Chondrocyte (in vitro differentiated cells): ENCODE measurements around the gene PRDM2. TPM values are rescaled to one million over a fixed set of nuclear protein-coding genes. Genes with fewer than 3 reads are reported as not detected.

ENCODE experiments used
- DNase-seq: peaks from one replicate; pipeline ENCODE4 v3.0.0; 2021; ENCODE audit warnings: mixed read lengths, low spot score
- H3K27ac Mint-ChIP-seq: one replicate; pipeline ENCODE4 v1.8.0; 2021; ENCODE audit warnings: mild to moderate bottlenecking, moderate library complexity, mixed read lengths; ENCODE audit not compliant: unreplicated experiment
- H3K27me3 Mint-ChIP-seq: 2 replicates; pipeline ENCODE4 v1.8.0; 2021; ENCODE audit warnings: low read depth, mixed read lengths
- H3K36me3 Mint-ChIP-seq: 2 replicates; pipeline ENCODE4 v1.8.0; 2021; ENCODE audit warnings: low read depth, mixed read lengths
- H3K4me1 Mint-ChIP-seq: 2 replicates; pipeline ENCODE4 v1.8.0; 2021; ENCODE audit warnings: low read depth, mild to moderate bottlenecking, mixed read lengths
- H3K4me3 Mint-ChIP-seq: one replicate; pipeline ENCODE4 v1.8.0; 2021; ENCODE audit warnings: mild to moderate bottlenecking, moderate library complexity, mixed read lengths; ENCODE audit not compliant: unreplicated experiment
- H3K9me3 Mint-ChIP-seq: 2 replicates; pipeline ENCODE4 v1.8.0; 2021; ENCODE audit warnings: low read depth, mixed read lengths
- CTCF ChIP-seq: fragments of 200-600 bp; sonication (generic); IDR thresholded peaks from 2 replicates; pipeline ENCODE4 v1.5.0; 2021; ENCODE audit warnings: antibody characterized with exemption, mild to moderate bottlenecking, moderate library complexity
- total RNA-seq: library from RNA; stranded (reverse); gene quantifications from 3 replicates; pipeline ENCODE4 v1.2.1, GENCODE V29; 2021

The PRDM2 gene
- total RNA-seq, 1 donor from 2014 or later: 36.8 TPM

- Mint-ChIP-seq H3K27me3 (peaks cover 13% of the 10 kb centered on the region), H3K27ac (no peak overlapping the region), H3K9me3 (no peaks in the 10 kb centered on the region), H3K36me3 (no peaks in the 10 kb centered on the region), H3K4me1 (no peaks in the 10 kb centered on the region), H3K4me3 (no peak overlapping the region)
- no peak for TF ChIP-seq CTCF
- DNase-seq: no peak
Observed at GRCh38 chr1:13830616-13831280, 130.8 kb downstream of the PRDM2 start.

DNA sequence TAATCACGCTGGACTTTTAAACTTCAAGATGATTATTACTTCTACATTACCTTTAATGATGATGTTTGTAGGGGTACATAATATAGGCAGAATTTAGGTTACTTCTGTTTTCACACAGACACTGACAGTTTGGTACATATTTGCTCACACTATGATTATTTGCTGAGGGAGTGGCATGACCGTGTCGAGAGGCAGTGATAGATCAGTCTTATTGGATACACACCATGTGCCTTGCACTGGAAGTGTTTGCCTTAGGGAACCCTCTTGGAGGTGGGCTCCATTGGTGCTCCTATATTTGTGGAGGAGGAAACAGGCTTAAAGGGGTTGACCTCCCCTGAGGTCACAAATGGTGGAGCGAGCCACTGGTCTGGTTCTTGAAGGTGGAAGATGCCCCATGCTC is 132.1 kb downstream of the PRDM2 start:
- Mint-ChIP-seq H3K4me1 (no peaks in the 10 kb centered on the region), H3K9me3 (no peaks in the 10 kb centered on the region), H3K27ac (no peak overlapping the region), H3K36me3 (no peaks in the 10 kb centered on the region), H3K4me3 (no peak overlapping the region), H3K27me3 (peaks cover 13% of the 10 kb centered on the region)
- no peak for DNase-seq
- no peak for TF ChIP-seq CTCF

DNA sequence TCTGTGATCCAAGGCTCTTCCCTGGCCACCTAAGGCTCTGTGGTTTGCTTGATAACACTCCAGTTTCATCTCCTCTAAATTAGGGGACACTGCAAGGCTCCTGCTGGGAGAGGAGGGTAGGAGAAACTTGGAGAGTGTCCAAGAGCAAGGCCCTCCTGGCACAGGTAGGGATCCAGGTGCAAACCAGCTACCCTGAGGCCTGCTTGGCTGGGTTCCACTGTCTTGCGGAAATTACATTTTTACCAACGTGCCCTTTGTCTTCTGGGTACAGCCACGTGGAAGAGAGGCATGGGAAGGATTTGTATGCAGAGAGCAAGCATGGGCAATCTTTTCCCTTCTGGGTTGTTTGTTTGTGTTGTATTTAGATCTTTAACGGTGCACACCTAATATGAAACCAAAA is 132.5 kb downstream of the PRDM2 start:
- no peak for TF ChIP-seq CTCF
- no peaks in the 10 kb centered on the region for H3K4me1 Mint-ChIP-seq
- DNase-seq: no peak
- H3K36me3 Mint-ChIP-seq: no peaks in the 10 kb centered on the region
- no peaks in the 10 kb centered on the region for H3K9me3 Mint-ChIP-seq
- H3K4me3 Mint-ChIP-seq: no peak overlapping the region
- no peak overlapping the region for H3K27ac Mint-ChIP-seq
- peaks cover 13% of the 10 kb centered on the region for H3K27me3 Mint-ChIP-seq

DNA sequence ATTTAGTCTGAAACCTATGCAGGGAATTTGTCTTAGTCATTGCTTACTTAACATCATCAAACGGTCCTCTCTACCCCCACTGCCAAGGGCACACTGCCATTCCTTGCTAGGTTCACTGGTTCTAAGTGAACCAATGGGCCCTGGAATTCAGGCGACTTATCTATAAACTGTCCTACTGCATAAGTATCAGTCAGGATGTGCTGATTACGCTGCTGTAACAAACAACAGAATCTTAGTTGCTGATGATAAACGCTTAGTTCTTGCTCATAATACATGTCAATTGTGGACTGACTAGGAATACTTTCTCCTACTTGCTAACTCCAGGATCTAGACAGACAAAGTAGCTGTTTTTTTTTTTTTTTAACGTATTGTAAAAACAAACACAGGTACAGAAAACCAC is 136.1 kb downstream of the PRDM2 start:
- no peaks in the 10 kb centered on the region for H3K4me1 Mint-ChIP-seq
- peaks cover 11% of the 10 kb centered on the region for H3K27me3 Mint-ChIP-seq
- no peak overlapping the region for H3K4me3 Mint-ChIP-seq
- H3K36me3 Mint-ChIP-seq: no peaks in the 10 kb centered on the region
- H3K27ac Mint-ChIP-seq: no peak overlapping the region
- H3K9me3 Mint-ChIP-seq: no peaks in the 10 kb centered on the region
- no peak for TF ChIP-seq CTCF
- no peak for DNase-seq

- TF ChIP-seq CTCF: no peak
- DNase-seq: no peak
- Mint-ChIP-seq H3K27me3 (peaks cover 11% of the 10 kb centered on the region), H3K4me3 (no peak overlapping the region), H3K36me3 (no peaks in the 10 kb centered on the region), H3K4me1 (no peaks in the 10 kb centered on the region), H3K27ac (no peak overlapping the region), H3K9me3 (no peaks in the 10 kb centered on the region)
Observed at GRCh38 chr1:13836631-13837030, 136.6 kb downstream of the PRDM2 start.
